ENCODE measurements around the gene FIP1L1.

DNA sequence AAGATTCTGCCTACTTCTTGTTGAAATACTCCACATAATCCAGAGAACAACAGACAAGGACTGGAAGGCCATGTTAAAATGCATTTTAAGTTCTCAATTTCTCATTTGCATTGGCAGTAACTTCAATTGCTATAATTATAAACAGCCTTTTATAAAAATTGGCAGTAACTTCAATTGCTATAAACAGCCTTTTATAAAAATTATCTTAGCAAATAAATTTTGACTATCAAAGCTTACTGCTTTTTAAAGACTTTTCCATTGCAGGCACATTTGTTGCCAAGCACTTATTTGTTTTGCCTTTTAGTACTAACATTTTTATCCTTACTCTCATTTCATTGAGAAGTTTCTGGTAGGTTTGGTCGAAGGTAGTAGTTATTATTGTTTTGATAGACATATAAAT lies 29.4 kb upstream of the FIP1L1 start:
- TF ChIP-seq, protein P1, sequence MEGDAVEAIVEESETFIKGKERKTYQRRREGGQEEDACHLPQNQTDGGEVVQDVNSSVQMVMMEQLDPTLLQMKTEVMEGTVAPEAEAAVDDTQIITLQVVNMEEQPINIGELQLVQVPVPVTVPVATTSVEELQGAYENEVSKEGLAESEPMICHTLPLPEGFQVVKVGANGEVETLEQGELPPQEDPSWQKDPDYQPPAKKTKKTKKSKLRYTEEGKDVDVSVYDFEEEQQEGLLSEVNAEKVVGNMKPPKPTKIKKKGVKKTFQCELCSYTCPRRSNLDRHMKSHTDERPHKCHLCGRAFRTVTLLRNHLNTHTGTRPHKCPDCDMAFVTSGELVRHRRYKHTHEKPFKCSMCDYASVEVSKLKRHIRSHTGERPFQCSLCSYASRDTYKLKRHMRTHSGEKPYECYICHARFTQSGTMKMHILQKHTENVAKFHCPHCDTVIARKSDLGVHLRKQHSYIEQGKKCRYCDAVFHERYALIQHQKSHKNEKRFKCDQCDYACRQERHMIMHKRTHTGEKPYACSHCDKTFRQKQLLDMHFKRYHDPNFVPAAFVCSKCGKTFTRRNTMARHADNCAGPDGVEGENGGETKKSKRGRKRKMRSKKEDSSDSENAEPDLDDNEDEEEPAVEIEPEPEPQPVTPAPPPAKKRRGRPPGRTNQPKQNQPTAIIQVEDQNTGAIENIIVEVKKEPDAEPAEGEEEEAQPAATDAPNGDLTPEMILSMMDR (IDR thresholded peaks at IDR 0.05) = no peak
- no peak for TF ChIP-seq POLR2A (IDR thresholded peaks at IDR 0.05)
